DMS 273 treated with DMSO at 0.1 percent for 48 hours (cell line): Measurements from ENCODE around the gene ANKRD33B.
"Not testable (repeated sequence)": the region's sequence is repeated elsewhere in the genome, so short reads cannot be mapped to it uniquely, and the experiment has no call there.

Experiments
- DNase-seq: peaks from one replicate; lab custom pipeline; 2025; lab: John Stamatoyannopoulos, UW

The ANKRD33B gene

DNA sequence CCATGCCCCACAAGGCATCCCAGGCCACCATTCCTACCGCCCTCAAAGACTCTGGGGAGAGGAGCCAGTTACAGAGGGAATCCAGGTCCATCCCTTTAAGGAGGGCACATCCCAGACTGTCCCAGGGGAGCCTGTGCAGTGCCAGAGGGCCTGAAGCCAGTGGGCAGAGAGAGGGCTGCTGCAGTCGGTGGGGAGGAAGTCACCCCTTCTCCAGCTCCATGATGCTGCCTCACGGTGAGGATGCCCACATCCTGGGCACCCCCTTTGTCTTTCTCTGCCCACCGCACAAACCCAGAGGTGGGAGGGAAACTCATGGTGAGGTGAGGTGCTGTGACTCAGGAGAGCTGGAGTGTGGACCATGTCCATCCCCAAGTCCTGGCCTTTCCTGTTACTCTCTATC, 26.2 kb upstream of the ANKRD33B start:
- no peak for DNase-seq

DNA sequence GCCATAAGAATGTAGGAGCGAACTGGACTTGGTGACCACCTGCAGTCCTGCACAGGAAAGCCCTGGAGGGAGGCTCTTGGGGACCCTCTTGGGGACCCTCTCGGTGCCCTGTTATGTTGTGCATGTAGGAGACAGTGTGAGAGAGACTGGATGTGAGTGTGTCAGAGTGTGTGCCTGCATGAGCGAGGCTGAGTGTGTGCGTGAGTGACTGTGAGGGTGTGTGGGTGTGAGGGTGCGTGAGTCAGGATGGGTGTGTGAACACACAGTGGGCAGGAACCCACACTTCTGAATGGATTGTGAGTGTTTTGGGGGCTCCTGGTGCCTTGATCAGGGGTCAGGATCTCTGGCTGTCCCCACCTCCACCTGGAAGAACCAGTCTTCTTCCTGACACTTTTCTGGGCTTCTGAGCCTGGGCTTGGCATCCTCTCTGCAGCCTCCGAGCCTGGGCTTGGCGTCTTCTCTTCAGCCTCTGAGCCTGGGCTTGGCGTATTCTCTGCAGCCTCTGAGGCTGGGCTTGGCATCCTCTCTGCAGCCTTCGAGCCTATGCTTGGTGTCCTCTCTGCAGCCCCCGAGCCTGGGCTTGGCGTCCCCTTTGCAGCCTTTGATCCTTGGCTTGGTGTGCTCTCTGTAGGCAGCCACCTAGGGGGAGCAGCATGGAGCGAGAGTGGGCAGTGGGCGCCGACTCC, 25.6 kb upstream of the ANKRD33B start:
- no peak for DNase-seq

DNA sequence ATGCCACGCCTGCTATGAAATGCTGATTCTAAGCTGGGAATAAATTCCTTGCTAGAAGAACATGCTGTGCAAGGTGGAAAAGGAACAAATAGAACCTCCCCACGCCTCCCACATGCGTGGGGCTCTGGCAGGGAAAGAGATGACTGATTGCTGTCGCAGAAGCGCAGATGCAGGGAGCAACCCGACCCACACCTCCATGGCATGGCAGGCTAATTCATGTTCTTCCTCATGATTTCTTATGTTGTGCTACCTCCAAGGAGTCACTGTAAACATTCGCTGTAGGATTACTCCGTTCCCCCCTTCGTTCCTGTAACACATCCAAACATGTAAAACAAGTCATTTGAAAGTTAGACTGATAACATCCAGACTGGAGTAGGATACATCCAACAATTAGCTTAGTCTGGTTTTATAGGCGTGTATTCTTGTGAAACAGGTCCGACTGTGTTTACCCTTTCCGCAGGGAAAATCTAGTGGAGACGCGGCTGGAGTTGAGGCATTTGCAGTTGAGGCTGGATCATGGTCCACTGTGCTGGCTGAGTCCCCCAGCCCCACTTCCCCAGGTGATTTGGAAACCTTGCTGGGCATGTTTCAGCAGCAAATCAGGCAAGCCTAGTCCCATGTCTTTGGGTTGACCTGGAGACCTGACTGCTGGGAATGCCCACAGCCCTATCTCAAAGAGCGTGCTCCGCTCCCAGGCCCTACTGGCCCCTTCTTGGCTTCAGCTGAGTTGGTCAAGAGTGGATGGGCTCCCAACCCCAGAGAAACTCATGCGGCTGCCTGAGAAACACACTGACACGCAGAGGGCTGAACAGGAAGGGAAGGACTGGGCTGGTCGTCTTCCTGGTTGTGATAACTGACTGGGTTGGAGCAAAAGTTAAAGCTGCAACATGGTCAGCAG, 24.8 kb upstream of the ANKRD33B start:
- DNase-seq, result no peak

DNA sequence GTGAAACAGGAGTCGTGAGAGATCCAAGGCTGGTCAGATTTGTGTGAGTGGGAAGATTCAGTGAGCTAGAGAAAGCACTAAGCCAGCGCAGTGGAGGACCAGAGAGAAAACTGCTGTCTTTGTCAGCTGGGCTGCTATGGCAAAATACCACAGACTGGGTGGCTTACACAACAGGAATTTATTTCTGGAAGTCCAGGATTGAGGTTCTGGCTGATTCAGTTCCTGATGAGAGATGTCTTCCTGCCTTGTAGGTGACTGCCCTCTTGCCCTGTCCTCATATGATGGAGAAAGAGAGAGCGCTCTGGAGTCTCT, 24.2 kb upstream of the ANKRD33B start:
- DNase-seq, result no peak

DNA sequence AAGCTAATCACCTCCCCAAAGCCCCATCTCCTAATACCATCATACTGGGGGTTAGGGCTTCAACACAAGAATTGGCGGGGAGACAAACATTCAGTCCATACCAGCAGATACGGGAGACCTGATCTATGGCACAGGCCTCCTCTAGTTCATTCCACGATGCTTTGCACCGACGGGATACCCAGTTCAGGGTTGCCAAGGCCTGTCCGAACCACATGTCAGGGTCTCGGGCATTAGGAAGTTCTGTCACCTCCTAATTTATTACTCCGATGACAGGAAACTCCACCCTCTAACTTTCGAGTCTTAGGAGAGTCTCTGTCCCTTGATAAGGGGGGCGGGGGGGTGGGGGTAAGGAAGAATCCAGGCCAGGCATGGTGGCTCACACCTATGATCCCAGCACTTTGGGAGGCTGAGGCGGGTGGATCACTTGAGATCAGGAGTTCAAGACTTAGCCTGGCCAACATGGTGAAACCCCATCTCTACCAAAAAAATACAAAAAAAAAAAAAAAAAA, 23.8 kb upstream of the ANKRD33B start:
- DNase-seq, result no peak

DNA sequence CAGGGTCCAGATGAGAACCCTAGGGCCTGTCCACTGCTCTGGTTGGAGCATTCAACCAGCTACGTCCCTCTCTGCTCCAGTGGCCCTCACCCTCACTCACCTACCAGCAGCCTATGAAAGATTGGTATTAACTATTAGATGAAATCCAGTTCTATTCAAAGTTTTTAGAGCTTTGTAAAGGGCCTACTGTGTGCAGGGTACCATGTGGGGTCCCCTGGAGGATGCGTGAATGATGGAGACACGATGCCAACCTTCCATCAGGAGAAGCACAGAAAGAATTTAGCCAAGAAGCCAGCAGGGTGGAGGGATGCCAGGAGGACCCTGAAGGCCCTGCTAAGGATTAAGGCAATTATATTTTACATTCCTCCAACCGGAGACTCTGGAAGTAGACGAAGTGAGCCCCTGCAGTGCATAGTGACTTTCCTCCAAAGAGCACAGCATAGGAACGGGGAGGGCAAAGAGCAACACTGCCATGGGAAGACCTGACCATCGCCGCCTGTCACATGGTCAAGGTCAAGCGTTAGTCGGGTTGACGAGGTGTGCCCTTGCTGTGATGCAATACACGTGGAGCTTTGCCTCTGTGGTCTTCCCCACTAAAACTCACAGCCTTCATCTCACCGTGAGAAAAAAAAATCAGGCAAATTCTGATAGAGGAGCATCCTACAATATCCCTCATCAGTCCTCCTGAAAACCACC, 22.8 kb upstream of the ANKRD33B start:
- no peak for DNase-seq

DNA sequence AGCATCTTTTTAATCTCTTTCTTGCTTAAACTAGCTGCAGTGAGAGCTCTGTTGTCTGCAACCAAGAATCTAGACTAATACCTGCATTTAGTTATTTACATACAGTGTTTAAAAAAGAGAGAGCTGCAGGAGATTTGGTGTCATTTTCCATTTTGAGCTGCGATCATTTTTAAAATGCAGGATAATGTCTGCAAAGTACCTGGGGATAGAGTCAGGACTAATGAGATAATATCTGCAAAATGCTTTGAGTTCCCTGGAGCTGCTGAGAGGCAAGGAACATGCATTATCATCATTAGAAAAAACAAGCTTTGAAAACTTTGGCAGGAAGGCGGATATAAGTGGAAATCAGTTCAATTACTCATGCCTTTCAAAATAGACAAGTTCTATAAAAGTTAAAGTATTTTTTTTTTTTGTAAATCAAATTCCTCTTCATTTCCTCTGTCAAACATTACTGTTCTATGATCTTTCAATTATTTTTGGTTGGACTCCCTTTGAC, 21.8 kb upstream of the ANKRD33B start:
- DNase-seq, result no peak

DNA sequence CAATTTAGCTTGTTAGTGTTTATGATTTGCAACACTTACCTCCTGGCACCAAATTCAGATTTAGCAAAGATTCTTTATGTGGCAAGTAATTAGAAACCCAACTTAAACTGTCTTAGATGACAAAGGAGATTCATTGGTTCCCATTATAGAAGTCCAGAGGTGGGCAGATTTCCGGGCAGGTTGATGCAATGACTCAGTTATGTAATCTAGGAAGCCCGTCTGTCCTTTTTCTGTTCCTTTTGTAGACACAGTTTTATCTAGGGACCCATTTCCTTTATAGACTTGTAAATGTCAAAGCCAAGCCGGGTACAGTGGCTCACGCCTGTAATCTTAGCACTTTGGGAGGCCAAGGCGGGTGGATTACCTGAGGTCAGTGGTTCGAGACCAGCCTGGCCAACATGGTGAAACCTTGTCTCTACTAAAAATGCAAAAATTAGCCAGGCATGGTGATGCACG, 20.3 kb upstream of the ANKRD33B start:
- no peak for DNase-seq

DNA sequence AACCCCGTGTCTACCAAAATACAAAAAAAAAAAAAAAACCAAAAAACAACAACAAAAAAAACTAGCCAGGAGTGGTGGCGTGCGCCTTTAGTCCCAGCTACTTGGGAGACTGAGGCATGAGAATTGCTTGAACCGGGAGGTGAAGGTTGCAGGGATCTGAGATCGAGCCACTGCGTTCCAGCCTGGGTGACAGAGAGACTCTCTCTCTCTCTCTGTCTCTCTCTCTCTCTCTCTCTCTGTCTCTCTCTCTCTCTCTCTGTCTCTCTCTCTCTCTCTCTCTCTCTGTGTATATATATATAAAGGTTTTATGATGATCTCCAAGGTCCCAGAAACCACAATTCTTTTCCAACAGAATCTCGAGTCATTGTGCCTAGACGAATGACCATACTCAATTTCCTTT, 18.8 kb upstream of the ANKRD33B start:
- DNase-seq, result no peak

DNA sequence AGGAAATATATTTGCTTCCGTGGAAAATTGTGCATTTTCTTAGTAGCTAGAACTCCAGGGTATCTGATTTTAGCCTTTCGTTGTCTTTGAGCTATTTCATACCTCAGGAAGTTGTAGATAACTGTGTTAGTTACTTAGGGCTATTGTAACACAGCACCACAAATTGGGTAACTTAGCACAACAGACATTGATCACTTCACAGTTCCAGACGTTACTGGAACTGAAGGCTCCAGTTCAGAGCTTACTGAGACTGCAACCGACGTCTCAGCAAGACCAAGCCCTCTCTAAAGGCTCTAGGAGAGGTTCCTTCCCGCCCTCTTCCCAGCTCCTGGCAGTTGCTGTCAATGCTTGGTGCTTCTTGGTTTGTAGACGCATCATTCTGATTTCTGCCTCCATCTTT, 17.7 kb upstream of the ANKRD33B start:
- DNase-seq, result no peak

DNA sequence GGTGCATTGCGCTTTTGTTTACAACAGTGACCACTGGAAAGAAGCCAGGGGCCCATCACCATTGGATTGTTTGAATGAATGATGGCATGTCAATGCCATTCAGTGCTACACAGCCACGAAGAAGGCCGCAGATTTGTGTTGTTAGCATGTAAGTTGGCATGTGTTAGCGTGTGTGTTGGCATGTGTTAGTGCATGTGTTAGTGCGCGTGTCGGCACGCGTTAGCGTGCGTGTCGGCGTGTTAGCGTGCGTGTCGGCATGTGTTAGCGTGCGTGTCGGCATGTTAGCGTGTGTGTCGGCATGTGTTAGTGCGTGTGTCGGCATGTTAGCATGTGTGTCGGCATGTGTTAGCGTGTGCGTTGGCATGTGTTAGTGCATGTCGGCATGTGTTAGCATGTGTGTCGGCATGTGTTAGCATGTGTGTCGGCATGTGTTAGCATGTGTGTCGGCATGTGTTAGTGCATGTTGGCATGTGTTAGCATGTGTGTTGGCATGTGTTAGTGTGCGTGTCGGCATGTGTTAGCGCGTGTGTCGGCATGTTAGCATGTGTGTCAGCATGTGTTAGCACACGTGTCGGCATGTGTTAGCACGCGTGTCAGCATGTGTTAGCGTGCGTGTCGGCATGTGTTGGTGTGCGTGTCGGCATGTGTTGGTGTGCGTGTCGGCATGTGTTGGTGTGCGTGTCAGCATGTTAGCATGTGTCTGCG, 15.3 kb upstream of the ANKRD33B start:
- no peak for DNase-seq

DNA sequence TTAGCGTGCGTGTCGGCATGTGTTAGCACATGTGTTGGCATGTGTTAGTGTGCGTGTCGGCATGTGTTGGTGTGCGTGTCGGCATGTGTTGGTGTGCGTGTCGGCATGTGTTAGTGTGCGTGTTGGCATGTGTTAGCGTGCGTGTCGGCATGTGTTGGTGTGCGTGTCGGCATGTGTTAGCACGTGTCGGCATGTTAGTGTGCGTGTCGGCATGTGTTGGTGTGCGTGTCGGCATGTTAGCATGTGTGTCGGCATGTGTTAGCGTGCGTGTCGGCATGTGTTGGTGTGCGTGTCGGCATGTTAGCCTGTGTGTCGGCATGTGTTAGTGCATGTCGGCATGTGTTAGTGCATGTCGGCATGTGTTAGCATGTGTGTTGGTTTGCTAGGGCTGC, 14.8 kb upstream of the ANKRD33B start:
- DNase-seq, result not testable (repeated sequence)

DNA sequence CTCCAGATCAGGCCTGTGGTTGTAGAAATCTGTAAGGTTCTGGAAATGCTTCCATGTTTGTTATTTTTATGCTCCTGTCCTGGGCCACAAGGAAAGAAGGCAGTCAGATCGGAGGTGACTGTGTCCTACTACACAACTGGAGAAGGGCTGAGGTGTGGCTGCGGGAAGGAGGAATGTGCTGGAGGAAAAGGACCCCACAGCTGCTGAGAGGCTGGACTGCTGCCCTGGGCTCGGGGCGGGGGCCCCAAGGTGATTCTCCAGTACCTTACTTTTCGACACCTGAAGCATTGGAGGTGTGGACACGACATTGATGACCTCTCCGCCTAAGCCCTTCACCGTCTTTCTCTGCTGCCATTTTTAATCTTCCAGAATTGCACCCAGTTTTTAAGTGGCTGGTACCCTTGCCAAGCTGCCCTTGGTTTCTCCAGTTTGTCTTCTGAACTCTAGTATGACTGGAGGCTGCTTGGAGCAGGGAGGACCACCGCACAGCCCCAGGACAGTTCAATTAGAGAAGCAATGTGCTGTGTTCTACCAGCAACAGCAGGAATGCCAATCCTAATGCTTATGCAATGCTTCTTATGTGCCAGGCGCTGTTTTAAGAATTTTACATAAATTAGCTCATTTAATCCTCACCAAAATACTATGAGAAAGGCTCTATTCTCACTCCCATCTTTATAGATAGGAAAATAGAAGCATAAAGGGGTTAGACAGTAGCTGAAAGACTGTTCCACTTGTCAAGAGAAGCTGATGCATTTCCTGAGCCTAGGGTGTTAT, 13.5 kb upstream of the ANKRD33B start:
- no peak for DNase-seq

DNA sequence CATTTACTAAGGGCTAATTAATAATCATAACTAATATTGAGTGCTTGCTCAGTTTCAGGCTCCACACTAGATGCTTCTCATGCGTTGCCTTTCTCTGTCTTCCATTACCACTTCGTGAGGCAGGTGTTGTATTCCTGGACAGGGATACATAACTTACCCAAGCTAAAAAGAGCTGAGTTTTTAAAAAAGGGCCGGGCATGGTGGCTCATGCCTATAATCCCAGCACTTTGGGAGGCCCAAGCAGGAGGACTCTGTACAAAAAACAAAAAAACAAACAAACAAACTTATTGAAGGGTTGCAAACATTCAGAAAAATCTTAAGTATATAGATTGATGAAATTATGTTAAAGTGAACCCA, 12.1 kb upstream of the ANKRD33B start:
- no peak for DNase-seq

DNA sequence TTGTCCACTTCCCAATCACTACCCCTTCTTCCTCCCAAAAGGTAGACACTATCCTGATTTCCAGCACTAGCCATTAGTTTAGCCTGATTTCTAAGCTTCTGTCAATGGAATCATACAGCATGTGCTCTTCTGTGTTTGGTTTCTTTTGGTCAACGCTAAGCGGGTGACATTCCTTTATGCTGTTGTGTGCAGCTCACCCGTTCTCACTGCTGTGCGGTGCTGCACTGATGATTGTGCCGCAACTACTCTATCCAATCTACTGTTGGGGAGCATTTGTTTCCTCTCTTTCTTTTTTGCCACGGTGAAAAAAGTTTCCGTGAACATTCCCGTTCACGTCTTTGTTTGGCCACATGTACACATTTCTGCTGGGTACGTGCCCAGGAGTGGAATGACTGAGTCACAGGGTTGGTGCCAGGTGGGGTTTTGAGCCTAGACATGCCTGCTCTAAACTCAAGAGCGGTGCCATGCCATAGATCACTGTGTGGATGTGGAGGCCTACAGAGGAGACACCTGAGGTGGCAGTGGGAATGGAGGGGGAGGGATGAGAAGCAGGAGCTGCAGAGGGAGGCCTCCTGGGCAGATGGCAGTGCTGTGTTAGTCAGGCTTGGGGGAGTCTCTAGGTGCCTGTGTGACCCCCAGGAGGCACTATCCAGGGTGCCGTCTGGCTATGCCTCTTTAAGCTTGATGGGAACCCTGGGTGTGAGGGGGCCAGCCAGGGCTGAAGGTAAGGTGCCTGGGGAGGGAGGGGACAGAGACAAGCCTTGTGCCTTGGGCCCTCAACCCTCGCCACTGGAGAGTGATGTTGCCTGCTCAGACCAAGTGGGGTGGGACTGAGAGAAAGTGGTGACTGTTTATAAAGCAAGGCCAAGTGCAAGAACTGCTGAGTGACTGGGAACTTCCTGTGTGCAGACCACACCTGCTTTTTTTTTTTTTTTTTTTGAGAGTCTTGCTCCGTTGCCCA, 11.4 kb upstream of the ANKRD33B start:
- no peak for DNase-seq

DNA sequence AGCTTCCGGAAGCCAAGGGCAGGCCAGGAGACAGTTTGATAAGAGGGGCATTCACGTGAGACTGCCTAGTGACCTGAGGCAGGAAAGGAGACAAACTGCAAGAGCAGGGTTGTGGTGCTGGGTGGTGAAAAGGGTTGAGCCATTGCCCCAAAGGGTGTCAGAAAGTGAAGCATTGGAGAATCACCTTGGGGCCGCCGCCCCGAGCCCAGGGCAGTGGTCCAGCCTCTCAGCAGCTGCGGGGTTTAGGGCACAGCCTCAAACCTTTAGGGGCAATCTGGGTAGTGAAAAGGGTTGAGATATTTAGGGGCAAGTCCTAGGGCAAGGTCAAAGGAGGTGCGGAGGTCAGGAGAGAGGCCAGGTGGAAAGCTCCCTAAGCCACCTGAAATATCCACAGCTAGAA, 10.4 kb upstream of the ANKRD33B start:
- no peak for DNase-seq

DNA sequence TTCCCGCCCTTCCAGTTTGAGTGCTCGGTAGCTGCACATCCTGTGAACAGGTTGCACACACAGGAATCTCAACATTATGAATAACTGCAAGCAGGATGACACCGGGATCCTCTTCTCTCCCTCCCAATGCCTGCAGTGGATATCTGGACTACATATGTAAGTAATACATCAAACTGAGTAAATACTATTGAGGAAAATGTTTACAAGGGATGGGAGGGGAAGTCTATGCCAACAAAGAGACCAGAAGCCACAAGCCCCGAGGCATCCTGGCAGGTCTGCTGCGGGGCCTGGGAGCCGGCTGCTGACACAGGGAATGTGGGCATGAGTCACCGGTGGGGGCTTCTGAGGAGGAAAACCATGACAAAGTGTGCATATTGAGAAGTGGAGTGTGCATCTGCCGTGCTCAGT, 8.6 kb upstream of the ANKRD33B start:
- DNase-seq, result no peak

DNA sequence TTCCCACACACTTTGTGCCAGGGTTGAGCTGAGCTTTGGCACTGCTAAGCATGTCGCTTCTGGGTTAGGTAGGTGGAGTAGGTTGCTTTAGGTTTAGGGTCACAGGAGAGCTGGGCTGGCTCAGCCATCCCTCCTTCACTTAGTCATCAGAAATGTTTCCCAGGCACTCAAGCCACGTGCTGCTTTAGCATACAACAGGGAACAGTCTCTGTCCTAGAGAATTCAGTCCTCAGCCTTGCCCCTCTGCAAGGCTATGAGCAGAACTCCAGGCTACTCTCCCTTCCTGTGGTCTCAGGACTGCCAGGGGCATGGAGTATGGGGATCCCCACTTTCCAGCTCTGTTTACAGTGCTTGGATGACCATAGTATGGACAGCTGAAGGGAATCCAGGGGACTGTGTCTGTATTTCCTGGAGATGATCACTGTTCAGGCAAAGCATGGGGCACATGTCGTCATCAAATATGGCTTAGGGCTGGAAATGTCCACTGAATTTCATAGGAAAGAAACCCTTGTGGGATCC, 7.5 kb upstream of the ANKRD33B start:
- DNase-seq, result no peak

DNA sequence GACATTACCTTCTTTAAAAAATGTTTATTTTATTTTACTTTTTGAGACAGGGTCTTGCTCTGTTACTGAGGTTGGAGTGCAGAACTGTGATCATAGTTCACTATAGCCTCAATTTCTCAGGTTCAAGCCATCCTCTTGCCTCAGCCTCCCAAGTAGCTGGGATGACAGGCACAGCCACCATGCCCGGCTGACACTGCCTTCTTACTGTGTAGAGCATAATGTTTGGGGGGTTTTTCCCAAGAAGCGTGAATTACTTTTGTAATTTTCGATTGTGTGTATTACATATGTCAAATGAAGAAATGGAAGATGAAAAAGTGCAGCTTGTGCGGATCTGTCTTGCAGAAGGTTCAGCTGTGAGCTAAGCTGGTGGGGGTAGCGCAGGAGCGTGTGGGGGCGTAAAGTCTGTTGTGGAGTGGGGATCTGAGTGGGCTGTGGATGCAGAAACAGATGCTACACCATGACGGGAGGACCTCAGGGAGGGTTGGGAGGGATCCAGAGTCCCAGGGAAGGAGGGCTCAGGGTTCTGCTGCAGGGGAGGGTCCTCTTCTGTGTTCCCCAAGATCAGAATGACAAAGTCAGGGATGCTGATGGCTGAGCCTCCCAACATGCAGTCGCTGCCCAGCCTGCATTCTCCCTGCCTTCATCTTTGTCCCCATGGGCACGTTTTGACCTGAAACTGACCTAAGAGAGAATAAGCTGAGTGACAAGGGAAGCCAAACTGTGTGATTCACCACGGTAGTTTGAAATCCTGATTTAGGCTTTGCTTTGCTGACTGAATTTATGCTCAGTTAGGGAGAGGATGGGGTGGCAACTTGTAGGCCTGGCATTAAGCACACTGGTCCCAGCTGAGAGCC, 6.8 kb upstream of the ANKRD33B start:
- no peak for DNase-seq
